GM19455 (cell line): ENCODE results near the gene KIAA1328.

Experiments used
- ATAC-seq: cut with Tn5 transposase; IDR thresholded peaks from one replicate; pipeline ENCODE4 v1.9.1; 2021; ENCODE audit not compliant: unreplicated experiment

KIAA1328 gene

GRCh38 chr18:37199741-37200140 is 370.8 kb downstream of the KIAA1328 start:
- ATAC-seq: no peak

GRCh38 chr18:37207343-37207742 is 378.4 kb downstream of the KIAA1328 start:
- ATAC-seq: no peak

GRCh38 chr18:37210781-37211180 is 381.9 kb downstream of the KIAA1328 start:
- no peak for ATAC-seq

GRCh38 chr18:37218022-37218590 is 389.2 kb downstream of the KIAA1328 start:
- no peak for ATAC-seq

GRCh38 chr18:37219257-37219656 is 390.3 kb downstream of the KIAA1328 start:
- no peak for ATAC-seq

GRCh38 chr18:37222354-37222998 is 393.5 kb downstream of the KIAA1328 start:
- ATAC-seq: no peak

GRCh38 chr18:37222999-37223378 is 394.1 kb downstream of the KIAA1328 start:
- ATAC-seq: no peak

GRCh38 chr18:37225279-37225678 is 396.4 kb downstream of the KIAA1328 start:
- no peak for ATAC-seq

GRCh38 chr18:37230768-37231167 is 401.8 kb downstream of the KIAA1328 start:
- ATAC-seq: no peak

- ATAC-seq: no peak
These were observed 402.3 kb downstream of the KIAA1328 start for GRCh38 chr18:37231251-37231650.

GRCh38 chr18:37235583-37235982 is 406.7 kb downstream of the KIAA1328 start:
- no peak for ATAC-seq

GRCh38 chr18:37238282-37239108 is 409.6 kb downstream of the KIAA1328 start:
- ATAC-seq: no peak

- ATAC-seq: no peak
These were observed 413.2 kb downstream of the KIAA1328 start for GRCh38 chr18:37242091-37242490.

GRCh38 chr18:37242826-37243560 is 414.1 kb downstream of the KIAA1328 start:
- no peak for ATAC-seq

GRCh38 chr18:37243741-37244140 is 414.8 kb downstream of the KIAA1328 start:
- no peak for ATAC-seq

GRCh38 chr18:37244618-37245017 is 415.7 kb downstream of the KIAA1328 start:
- no peak for ATAC-seq

GRCh38 chr18:37246779-37247340 is 417.9 kb downstream of the KIAA1328 start:
- ATAC-seq: no peak

GRCh38 chr18:37247497-37248161 is 418.7 kb downstream of the KIAA1328 start:
- ATAC-seq: no peak

- ATAC-seq: no peak
These were observed 419.4 kb downstream of the KIAA1328 start for GRCh38 chr18:37248281-37248680.

GRCh38 chr18:37249171-37249886 is 420.4 kb downstream of the KIAA1328 start:
- ATAC-seq: no peak
